Natural killer cell (primary cell): ENCODE measurements around the gene RPIA. TPM values are rescaled to one million over a fixed set of nuclear protein-coding genes. Genes with fewer than 3 reads are reported as not detected.

Experiments used
- ATAC-seq, 3 donors: fragments of 150-1000 bp in 2 of 3; fragments of 200-7000 bp in 1 of 3; cut with Tn5 transposase; 1 replicate in 1 of 3; 2 replicates in 2 of 3; pipeline ENCODE4 v1.10.0; 2021; ENCODE audit warnings: mild to moderate bottlenecking in 2 of 3, moderate library complexity in 2 of 3
- DNase-seq, 2 donors: peaks; one replicate each; pipeline versions ENCODE4 v3.0.0 to v3.0.0-alpha.2; 2013 to 2021; ENCODE audit warnings: mixed read lengths in 1 of 2
- H3K27ac ChIP-seq: one replicate; pipeline ENCODE4 v1.5.1; 2013; ENCODE audit warnings: mild to moderate bottlenecking, low read length
- H3K27me3 ChIP-seq: one replicate; pipeline ENCODE4 v1.6.1; 2013; ENCODE audit warnings: low read length; ENCODE audit not compliant: control insufficient read depth, insufficient read depth
- H3K36me3 ChIP-seq: one replicate; pipeline ENCODE4 v1.6.1; 2013; ENCODE audit warnings: low read length; ENCODE audit not compliant: control insufficient read depth, insufficient read depth
- H3K4me1 ChIP-seq: one replicate; pipeline ENCODE4 v1.6.1; 2013; ENCODE audit warnings: low read length; ENCODE audit not compliant: control insufficient read depth, insufficient read depth
- H3K4me3 ChIP-seq: one replicate; pipeline ENCODE4 v1.5.1; 2013; ENCODE audit warnings: low read length
- H3K9me3 ChIP-seq: one replicate; pipeline ENCODE4 v1.6.1; 2013; ENCODE audit warnings: low read length; ENCODE audit not compliant: control insufficient read depth, insufficient read depth
- H3K27ac Mint-ChIP-seq, 2 donors: one replicate each; pipeline ENCODE4 v1.8.0; 2022; ENCODE audit warnings: mild to moderate bottlenecking in 2 of 2, mixed read lengths in 2 of 2, moderate library complexity in 1 of 2
- H3K27me3 Mint-ChIP-seq, 2 donors: one replicate each; pipeline ENCODE4 v1.8.0; 2022; ENCODE audit warnings: low read depth in 2 of 2, mixed read lengths in 2 of 2
- H3K36me3 Mint-ChIP-seq: one replicate; pipeline ENCODE4 v1.8.0; 2022; ENCODE audit warnings: mixed read lengths
- H3K4me1 Mint-ChIP-seq, 2 donors: one replicate each; pipeline ENCODE4 v1.8.0; 2022; ENCODE audit warnings: mixed read lengths in 2 of 2
- H3K4me3 Mint-ChIP-seq: one replicate; pipeline ENCODE4 v1.8.0; 2022; ENCODE audit warnings: mild to moderate bottlenecking, moderate library complexity, mixed read lengths
- H3K9me3 Mint-ChIP-seq, 2 donors: one replicate each; pipeline ENCODE4 v1.8.0; 2022; ENCODE audit warnings: mixed read lengths in 2 of 2
- WGBS: methylation state at CpG from one replicate; pipeline ENCODE4 v1.1.7; 2013; ENCODE audit warnings: missing lambda C conversion rate; ENCODE audit not compliant: insufficient coverage; 5-methylcytosine and 5-hydroxymethylcytosine counted together
- intact Hi-C: fragments of 100-400 bp; cut with micrococcal nuclease; formaldehyde crosslinking; loops from one replicate; pipeline ENCODE4 v1.14.2; 2022
- total RNA-seq, 4 donors: library from RNA; stranded (reverse); fragments of 120-200 nt in 1 of 4; gene quantifications; one replicate each; pipeline versions ENCODE4 v1.2.3 to v1.2.4, GENCODE V29; 2013 to 2022
- TF ChIP-seq, protein P1 (sequence below): fragments of 200-600 bp; IDR thresholded peaks from one replicate; pipeline ENCODE4 v1.8.0; 2022; ENCODE audit warnings: antibody characterized with exemption

The RPIA gene
- total RNA-seq, 3 donors from 2014 or later (not counting 1 experiment from before 2014, with no cell fraction given), result 21.4 to 24.1 (median 22.4) TPM

DNA sequence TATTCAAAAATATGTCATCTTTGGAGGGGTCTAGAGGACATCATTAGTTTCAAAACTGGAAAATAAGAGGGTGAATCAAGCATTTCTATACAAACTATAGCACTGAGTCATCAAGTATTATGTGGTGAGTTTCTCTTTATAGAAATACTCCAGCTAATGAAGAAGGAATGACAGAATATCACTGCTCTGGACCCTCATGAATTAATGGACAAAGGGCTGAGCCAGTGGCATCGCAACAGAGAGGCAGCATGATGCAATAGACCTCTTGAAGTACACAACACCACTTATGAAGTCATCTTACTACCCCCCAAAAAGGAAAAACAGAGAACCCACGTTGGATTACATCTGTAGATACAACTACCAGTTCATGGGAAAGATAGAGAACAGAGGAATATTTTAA is 36.8 kb upstream of the RPIA start:
- Histone ChIP-seq H3K27me3 (no peaks in the 10 kb centered on the region), H3K4me3 (no peak overlapping the region), H3K27ac (no peak overlapping the region), H3K36me3 (no peaks in the 10 kb centered on the region), H3K9me3 (no peaks in the 10 kb centered on the region), H3K4me1 (no peaks in the 10 kb centered on the region)
- 100% methylated on average over 1 of the region's 2 CpGs for WGBS
- Mint-ChIP-seq H3K4me1 (no peaks in the 10 kb centered on the region), H3K27me3 (no peaks in the 10 kb centered on the region), H3K9me3 (no peaks in the 10 kb centered on the region), H3K36me3 (no peaks in the 10 kb centered on the region), H3K27ac (no peak overlapping the region), H3K4me3 (no peak overlapping the region)
- TF ChIP-seq, protein P1, sequence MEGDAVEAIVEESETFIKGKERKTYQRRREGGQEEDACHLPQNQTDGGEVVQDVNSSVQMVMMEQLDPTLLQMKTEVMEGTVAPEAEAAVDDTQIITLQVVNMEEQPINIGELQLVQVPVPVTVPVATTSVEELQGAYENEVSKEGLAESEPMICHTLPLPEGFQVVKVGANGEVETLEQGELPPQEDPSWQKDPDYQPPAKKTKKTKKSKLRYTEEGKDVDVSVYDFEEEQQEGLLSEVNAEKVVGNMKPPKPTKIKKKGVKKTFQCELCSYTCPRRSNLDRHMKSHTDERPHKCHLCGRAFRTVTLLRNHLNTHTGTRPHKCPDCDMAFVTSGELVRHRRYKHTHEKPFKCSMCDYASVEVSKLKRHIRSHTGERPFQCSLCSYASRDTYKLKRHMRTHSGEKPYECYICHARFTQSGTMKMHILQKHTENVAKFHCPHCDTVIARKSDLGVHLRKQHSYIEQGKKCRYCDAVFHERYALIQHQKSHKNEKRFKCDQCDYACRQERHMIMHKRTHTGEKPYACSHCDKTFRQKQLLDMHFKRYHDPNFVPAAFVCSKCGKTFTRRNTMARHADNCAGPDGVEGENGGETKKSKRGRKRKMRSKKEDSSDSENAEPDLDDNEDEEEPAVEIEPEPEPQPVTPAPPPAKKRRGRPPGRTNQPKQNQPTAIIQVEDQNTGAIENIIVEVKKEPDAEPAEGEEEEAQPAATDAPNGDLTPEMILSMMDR, result no peak
- ATAC-seq, result no peak
- no peak for DNase-seq
- intact Hi-C loops, result no loop called here

DNA sequence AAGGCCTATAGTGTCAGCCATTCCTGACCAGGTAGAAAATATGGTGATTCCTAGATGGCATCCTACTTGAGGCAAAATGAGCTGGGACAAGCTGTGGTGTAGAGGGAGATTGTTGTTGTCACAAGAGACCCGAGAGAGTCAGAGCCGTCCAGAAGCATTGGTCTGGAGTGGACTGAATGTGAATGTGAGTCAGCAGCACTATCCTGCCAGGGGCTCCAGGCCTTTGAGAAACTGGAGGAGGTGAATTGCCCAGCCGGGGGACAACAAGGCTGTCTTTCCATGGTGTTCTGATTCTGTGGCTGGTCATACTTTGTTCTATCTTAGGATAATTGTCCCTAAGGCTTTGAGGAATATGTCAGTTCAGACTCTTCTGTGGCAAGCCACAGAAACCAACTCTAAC is 34.8 kb upstream of the RPIA start:
- H3K4me1 Mint-ChIP-seq, result no peaks in the 10 kb centered on the region
- H3K4me3 ChIP-seq, result no peak overlapping the region
- no peaks in the 10 kb centered on the region for H3K9me3 Mint-ChIP-seq
- intact Hi-C loops, result no loop called here
- H3K36me3 ChIP-seq, result no peaks in the 10 kb centered on the region
- H3K9me3 ChIP-seq, result no peaks in the 10 kb centered on the region
- no peak overlapping the region for H3K27ac Mint-ChIP-seq
- WGBS, result 88% methylated on average over 3 of the region's 3 CpGs
- DNase-seq, result no peak
- no peaks in the 10 kb centered on the region for H3K36me3 Mint-ChIP-seq
- no peaks in the 10 kb centered on the region for H3K27me3 Mint-ChIP-seq
- no peak for ATAC-seq
- H3K27me3 ChIP-seq, result no peaks in the 10 kb centered on the region
- no peaks in the 10 kb centered on the region for H3K4me1 ChIP-seq
- no peak overlapping the region for H3K27ac ChIP-seq
- no peak overlapping the region for H3K4me3 Mint-ChIP-seq
- TF ChIP-seq, protein P1, result no peak

DNA sequence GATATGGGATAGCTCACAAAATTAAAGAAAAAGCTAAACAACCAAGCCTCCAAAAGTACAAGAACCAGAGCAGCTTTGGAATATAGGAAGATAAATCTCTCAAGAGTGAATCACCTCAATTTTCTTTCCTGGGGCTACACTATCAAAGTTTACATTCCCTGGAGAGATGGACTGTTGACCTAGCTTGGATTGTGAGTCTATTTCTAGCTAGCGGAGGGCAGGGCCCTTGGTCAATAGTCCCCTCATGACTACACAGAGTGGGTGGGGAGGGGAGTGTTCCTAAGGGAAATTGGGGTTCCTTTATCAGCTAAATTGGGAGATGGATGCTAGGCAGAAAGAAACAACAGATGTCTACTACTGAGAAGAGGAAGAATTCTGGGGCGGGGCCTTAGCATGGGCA is 34.3 kb upstream of the RPIA start:
- Histone ChIP-seq H3K9me3 (no peaks in the 10 kb centered on the region), H3K4me3 (no peak overlapping the region), H3K27me3 (no peaks in the 10 kb centered on the region), H3K4me1 (no peaks in the 10 kb centered on the region), H3K27ac (no peak overlapping the region), H3K36me3 (no peaks in the 10 kb centered on the region)
- no peaks in the 10 kb centered on the region for H3K36me3 Mint-ChIP-seq
- no peak for DNase-seq
- no peaks in the 10 kb centered on the region for H3K9me3 Mint-ChIP-seq
- H3K4me1 Mint-ChIP-seq, result no peaks in the 10 kb centered on the region
- TF ChIP-seq, protein P1, result no peak
- H3K4me3 Mint-ChIP-seq, result no peak overlapping the region
- 98% methylated on average over 2 of the region's 2 CpGs for WGBS
- H3K27ac Mint-ChIP-seq, result no peak overlapping the region
- ATAC-seq, result no peak
- intact Hi-C loops, result no loop called here
- H3K27me3 Mint-ChIP-seq, result no peaks in the 10 kb centered on the region

DNA sequence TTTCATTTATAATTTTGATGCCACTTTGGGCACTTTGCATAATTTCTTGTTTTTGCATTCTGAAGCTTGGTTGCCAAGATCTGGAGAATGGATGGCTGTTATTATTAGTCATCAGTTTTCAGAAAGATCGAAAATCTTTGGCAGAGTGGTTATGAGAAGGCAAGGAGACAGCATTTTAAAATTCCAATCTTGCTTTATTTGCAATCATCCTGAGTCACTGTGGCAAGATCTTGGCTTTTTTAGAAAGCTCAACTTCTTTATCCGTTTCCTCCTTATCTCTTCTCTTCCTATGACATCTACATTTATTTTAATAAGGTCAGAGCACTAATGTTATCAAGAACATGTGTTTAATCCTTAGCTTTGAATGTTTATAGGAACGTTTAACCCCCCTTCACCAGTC is 33.1 kb upstream of the RPIA start:
- WGBS, result 68% methylated on average over 2 of the region's 3 CpGs
- ATAC-seq, result no peak
- H3K9me3 Mint-ChIP-seq, result no peaks in the 10 kb centered on the region
- intact Hi-C loops, result no loop called here
- H3K27me3 Mint-ChIP-seq, result no peaks in the 10 kb centered on the region
- H3K36me3 Mint-ChIP-seq, result no peaks in the 10 kb centered on the region
- Histone ChIP-seq H3K36me3 (no peaks in the 10 kb centered on the region), H3K4me1 (no peaks in the 10 kb centered on the region), H3K27me3 (no peaks in the 10 kb centered on the region), H3K4me3 (no peak overlapping the region), H3K9me3 (no peaks in the 10 kb centered on the region), H3K27ac (no peak overlapping the region)
- no peaks in the 10 kb centered on the region for H3K4me1 Mint-ChIP-seq
- no peak for DNase-seq
- no peak overlapping the region for H3K27ac Mint-ChIP-seq
- H3K4me3 Mint-ChIP-seq, result no peak overlapping the region
- TF ChIP-seq, protein P1, result no peak
